Measurements from ENCODE around the gene GPHN.
"Not testable (repeated sequence)": the region's sequence is repeated elsewhere in the genome, so short reads cannot be mapped to it uniquely, and the experiment has no call there.

The GPHN gene

DNA sequence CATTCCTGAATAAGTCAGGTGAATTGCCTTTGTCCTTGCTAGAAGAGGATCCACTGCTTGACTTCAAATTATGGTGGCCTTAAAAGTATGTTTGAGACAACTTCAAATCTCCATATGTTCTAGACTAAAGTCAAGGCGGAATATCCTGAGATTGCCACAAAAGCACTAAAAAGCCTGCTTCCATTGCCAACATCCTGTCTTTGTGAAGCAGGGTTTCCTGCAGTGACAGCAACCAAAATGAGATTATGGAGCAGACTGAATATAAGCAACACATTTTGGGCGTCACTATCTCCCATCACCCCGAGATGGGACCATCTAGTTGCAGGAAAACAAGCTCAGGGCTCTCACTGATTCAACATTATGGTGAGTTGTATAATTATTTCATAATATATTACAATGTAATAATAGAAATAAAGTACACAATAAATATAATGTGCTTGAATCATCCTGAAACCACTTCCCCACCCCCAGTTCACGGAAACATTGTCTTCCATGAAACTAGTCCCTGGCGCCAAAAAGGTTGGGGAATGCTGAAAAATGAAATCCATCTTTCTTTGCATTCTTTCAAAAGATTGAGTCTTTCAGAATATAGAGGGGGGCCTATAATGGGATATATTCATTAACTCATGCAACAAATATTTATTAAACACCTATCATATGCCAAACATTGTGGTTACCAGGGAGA is 143.7 kb downstream of the GPHN start:
- in situ Hi-C loops (cut with MboI; ENCODE audit: low sequenced_read_pairs), result no loop called here

DNA sequence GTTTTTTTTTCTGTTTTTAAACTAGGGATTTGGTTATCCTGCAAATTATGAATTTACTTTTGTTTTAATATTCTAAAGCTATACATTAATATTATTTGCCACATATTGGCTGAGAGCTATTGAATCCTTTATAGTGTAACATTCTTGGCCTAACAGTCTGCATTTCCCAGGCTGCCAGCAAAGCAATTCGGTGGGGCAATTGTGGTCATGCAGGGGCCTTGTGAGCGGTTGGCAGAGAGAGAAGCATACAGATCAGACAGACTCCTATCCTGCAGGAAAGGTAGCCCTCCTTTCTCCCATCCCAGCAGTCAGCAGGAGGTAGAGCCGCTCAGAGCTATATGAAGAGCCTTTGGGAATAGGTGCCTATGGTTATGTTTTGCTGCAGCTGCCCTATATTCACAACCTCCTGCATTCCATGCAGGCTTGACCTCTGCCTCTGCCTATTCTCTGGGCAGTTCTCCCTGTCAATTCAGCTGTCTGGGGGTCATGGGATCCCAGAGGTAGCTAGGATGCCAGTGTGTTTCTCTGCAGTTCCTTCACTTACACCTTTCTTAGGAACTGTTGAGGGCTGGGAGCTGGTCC is 144.7 kb downstream of the GPHN start:
- in situ Hi-C loops (cut with MboI; ENCODE audit: low sequenced_read_pairs), result no loop called here

DNA sequence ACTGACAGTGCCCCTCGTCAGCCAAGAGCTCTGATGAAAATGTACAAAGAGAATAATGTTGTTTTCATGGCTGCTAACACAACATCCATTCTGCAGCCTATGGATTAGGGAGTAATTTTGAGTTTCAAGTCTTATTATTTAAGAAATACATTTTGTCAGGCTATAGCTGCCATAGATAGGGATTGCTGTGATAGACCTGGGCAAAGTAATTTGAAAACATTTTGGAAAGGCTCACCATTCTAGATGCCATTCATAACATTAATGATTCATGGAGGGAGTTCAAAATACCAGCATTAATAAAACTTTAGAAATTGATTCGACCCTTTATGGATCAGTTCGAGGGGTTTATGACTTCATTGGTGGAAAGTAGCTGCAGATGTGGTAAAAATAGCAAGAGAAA is 149.8 kb downstream of the GPHN start:
- in situ Hi-C loops (cut with MboI; ENCODE audit: low sequenced_read_pairs), result no loop called here

DNA sequence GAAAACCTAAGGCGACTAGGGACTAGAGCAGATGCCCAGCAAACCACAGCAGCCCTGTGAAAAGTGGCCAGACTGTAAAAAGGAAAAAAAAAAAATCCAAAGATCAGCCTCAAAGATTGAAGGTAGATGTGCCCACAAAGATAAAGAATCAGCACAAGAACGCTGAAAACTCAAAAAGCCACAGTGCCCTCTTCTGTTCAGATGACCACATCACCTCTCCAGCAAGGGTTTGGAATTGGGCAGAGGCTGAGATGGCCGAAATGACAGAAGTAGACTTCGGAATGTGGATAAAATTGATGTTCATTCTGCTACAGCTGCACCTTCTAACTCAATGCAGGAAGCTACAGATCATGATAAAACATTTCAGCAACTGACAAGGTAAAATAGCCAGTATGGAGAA is 154.4 kb downstream of the GPHN start:
- in situ Hi-C loops (cut with MboI; ENCODE audit: low sequenced_read_pairs), result no loop called here

DNA sequence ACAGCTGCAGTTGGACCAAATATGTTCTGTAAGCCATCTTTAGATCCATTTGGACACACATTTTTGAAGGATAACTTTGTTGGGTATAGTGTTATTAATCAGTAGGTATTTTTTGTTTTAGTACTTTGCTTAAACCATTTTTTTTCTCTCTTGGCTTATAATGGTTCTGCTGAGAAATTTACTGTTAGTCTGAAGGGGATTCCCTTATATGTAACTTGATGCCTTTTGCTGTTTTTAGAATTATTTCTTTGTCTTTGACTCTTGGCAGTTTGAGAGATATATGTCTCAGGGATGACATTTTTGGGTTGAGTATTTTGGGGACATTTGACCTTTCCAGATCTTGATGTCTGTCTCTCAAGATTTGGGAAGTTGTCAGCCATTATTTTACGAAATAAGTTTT is 169.8 kb downstream of the GPHN start:
- in situ Hi-C loops (cut with MboI; ENCODE audit: low sequenced_read_pairs), result no loop called here

DNA sequence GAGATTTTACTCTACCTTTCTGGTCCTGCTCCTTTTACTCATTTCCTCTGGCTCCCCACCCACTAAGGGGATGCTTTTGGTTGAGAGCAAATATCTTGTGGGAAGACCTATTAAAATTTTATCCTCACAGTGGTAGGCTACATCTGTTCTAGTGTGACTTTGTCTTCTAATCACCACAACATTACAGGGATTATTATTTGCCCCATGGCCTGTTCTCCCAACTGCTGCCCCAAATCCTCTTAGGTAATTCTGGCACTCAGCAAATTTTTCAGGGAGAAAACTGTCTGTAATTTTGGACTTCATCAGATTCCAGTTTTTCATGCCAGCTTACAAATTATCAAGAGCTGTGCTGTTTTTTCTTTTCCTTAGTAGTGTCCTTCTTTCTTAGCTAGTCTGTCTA is 172.3 kb downstream of the GPHN start:
- in situ Hi-C loops (cut with MboI; ENCODE audit: low sequenced_read_pairs), result no loop called here

DNA sequence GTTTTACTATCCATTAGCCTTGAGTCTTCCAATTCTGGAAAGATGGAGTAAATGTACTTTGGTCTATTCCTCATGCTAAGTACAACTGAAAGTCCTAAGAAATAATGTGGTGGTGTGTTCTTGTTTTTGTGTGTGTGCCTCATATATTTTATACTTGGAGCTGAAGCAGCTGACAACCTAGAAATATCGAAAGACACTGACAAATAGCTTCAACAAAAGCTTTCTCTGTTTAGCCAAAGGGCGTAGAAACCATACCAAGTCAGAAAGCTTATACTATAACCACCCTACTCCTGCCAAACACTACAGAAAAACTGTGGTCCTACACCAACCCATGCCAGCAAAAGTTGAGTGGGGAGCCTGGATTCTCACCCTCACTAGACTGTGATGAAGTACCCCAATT is 188.4 kb downstream of the GPHN start:
- in situ Hi-C loops (cut with MboI; ENCODE audit: low sequenced_read_pairs), result no loop called here

DNA sequence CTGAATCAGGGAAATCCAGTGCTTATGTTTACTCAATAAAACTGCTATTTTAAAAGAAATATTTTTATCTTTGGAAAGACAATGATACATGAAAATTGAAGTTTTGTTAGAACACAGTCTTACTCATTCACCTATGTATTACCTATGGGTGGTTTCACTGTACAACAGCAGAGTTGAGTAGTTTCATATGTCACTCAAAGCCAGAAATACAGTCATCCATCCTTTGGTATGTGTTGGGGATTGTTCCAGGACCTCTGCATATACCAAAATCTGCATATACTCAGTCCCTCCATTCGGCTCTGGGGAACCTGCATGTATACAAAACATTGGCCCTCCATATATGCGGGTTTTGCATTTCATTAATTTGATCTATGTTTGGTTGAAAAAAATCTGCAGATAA is 190.6 kb downstream of the GPHN start:
- in situ Hi-C loops (cut with MboI; ENCODE audit: low sequenced_read_pairs), result no loop called here

DNA sequence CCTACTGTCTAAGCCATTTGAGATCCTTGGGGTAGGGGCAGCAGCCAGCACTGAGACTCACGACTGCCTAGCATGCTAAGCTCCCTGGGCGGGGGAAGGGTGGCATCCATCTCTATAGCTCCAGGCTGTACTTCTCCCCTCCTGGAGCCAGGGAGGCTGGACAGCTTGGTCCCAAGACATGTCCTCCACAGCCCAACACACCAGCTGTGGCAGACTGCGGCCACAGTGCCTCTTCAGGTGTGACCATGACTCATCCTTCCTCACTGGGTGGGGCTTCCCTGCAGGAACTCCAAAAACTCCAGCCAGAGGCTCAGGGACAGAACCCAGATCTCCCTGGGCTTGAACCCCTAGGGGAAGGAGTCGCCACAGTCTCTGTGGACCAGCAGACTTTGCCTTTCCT is 193.9 kb downstream of the GPHN start:
- in situ Hi-C loops (cut with MboI; ENCODE audit: low sequenced_read_pairs), result no loop called here

DNA sequence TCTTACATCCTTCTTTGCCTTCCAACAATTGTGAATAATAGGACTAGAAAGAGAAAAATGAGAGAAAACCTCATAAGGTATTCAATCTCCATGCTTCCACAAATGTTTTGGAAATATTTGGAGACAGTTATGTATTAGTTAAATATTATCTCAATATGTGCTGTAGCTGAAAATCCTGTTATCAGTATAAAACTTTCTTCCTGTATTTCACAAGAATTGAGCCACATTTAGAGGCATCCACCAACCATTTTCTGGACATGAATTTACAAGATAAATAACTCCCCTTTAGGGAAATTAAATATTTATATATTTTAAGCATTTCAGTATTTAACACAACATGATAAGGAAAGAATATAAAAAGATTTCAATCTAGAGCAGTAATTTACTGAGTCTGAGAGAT is 200.3 kb downstream of the GPHN start:
- in situ Hi-C loops (cut with MboI; ENCODE audit: low sequenced_read_pairs), result no loop called here

DNA sequence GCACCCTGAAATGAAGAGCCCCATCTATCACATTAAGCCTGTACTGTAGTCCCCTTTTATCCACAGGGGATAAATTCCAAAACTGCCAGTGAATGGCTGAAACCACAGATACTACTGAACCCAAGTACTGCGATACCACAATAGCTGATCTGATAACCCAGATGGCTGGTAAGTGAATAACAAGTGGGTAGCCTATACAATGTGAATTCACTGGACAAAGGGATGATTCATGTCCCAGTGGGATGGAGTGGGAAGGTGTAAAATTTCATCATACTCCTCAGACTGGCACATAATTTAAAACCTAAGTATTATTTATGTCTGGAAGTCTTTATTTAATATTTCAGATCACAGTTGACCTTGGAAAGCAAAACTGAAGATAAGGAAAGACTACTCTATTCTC is 201.3 kb downstream of the GPHN start:
- in situ Hi-C loops (cut with MboI; ENCODE audit: low sequenced_read_pairs), result no loop called here

DNA sequence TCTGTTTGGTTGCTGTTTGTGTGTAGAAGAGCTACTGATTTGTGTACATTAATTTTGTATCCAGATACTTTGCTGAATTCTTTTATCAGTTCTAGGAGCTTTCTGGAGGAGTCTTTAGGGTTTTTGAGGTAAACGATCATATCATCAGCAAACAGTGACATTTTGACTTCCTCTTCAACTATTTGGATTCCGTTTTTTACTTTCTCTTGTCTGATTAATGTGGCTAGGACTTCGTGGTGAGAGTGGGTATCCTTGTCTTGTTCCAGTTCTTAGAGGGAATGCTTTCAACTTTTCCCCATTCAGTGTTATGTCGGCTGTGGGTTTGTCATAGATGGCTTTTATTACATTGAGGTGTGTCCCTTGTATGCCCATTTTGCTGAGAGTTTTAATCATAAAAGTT is 206.3 kb downstream of the GPHN start:
- in situ Hi-C loops (cut with MboI; ENCODE audit: low sequenced_read_pairs), result not testable (repeated sequence)

DNA sequence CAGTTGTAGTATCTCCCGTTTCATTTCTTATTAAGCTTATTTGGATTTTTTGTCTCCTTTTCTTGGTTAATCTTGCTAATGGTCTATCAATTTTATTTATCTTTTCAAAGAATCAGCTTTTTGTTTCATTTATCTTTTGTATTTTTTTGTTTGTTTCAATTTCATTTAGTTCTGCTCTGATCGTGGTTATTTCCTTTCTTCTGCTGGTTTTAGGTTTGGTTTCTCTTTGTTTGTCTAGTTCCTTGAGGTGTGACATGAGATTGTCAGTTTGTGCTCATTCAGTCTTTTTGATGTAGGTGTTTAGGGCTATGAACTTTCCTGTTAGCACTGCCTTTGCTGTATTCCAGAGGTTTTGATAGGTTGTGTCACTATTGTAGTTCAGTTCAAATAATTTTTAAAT is 207.4 kb downstream of the GPHN start:
- in situ Hi-C loops (cut with MboI; ENCODE audit: low sequenced_read_pairs), result not testable (repeated sequence)

DNA sequence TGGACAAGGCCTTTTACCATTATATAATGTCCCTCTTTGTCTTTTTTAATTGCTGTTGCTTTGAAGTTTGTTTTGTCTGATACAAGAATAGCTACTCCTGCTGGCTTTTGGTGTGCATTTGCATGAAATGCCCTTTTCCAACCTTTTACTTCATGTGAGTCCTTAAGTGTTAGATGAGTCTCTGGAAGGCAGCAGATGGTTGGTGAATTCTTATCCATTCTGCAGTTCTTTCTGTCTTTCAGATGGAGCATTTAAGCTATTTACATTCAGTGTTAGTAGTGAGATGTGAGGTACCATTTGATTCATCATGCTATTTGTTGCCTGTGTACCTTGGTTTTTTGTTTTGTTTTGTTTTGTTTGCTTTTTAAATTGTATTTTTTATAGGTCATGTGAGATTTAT is 208.3 kb downstream of the GPHN start:
- in situ Hi-C loops (cut with MboI; ENCODE audit: low sequenced_read_pairs), result no loop called here

DNA sequence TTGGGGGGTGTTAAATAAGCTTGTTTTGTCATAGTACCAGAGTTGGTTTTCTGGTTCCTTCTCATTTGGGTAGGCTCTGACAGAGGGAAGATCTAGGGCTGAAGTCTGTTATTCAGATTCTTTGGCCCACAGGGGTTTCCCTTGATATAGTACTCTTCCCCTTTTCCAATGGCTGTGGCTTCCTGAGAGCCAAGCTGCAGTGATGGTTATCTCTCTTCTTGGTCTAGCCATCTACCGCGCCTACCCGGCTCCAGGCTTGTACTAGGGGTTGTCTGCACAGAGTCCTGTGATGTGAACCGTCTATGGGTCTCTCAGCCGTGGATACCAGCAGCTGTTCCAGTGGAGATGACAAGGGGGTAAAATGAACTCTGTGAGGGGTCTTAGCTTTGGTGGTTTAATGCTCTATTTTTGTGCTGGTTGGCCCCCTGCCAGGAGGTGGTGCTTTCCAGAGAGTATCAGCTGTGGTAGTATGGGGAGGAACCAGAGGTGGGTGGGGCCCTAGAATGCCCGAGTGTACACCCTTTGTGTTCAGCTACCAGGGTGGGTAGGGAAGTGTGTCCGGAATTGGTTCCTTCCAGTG is 209.7 kb downstream of the GPHN start:
- in situ Hi-C loops (cut with MboI; ENCODE audit: low sequenced_read_pairs), result no loop called here

DNA sequence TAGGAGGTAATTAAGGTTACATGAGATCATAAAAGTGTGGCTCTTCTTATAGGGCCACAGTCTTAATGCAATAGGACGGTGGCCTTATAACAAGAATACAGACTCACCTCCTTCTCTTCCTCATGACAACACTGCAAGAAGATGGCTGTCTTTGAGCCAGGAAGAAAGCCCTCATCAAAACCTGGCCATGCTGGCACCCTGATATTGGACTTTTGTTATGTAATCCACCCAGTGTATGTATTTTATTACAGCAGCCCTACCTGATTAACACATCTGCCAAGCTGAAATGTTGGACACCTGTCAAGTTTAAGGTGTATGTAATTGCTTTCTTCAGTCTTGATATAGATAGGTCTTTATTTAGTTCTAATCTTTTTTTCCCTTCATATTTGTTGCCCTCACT is 217.0 kb downstream of the GPHN start:
- in situ Hi-C loops (cut with MboI; ENCODE audit: low sequenced_read_pairs), result no loop called here

DNA sequence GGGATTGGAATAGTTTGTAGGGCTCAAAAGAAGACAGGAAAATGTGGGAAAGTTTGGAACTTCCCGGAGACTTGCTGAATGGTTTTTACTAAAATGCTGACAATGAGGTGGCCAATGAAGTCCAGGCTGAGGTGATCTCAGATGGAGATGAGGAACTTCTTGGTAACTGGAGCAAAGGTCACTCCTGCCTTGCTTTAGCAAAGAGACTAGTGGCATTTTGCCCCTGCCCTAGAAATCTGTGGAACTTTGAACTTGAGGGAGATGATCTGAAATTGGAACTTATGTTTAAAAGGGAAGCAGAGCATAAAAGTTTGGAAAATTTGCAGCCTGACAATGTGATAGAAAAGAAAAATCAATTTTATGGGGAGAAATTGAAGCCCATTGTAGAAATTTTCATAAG is 223.4 kb downstream of the GPHN start:
- in situ Hi-C loops (cut with MboI; ENCODE audit: low sequenced_read_pairs), result not testable (repeated sequence)

DNA sequence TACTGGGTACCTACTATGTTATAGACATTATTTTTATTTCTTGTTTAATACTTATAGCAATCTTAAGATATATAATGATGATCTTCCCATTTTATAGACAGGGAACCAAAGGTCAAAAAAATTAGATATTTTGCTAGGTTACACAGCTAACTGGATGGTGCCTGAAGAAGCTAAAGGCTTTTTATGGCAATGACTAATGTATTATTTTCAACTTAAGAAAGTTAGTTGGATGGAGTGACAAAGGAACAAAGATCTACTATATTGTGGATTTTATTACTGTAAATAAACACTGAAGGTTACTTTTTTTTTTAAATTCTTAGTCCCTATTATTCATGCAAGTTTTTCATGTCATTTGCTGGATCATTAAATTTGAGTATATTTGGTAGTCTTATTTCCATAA is 227.9 kb downstream of the GPHN start:
- in situ Hi-C loops (cut with MboI; ENCODE audit: low sequenced_read_pairs), result no loop called here

DNA sequence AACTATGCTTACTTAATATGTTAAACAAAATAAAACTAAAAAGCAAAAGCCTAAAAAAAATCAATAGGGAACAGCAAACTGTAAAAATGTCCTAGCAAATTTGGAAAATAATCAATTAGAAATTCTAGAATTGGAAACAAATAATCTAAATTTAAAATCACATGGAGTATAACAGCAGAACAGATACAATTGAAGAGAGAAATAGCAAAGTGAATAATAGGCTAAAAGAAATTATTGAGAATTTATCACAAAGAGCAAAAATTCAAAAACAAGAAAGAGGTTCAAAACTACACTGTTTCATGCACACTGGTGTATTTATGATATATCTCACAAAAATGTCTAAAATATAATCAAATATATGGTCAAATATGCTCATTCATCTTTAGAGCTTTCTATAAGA is 231.9 kb downstream of the GPHN start:
- in situ Hi-C loops (cut with MboI; ENCODE audit: low sequenced_read_pairs), result no loop called here

DNA sequence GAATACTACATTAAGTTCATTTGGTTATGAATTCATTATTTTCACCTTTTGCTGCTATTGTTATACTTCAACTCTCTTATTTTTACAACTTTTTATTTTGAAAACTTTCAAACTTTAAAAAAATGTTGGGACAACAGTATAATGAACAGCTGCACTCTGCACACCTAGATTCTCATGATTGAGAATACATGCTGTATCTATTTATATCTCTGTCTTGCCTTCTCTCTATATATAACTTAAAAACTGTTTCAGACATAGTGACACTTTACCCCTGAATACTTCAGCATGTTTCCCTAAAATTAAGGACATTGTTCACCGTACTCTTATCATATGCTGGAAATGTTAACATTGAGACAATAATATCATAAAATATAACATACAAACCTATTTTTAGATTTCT is 237.1 kb downstream of the GPHN start:
- in situ Hi-C loops (cut with MboI; ENCODE audit: low sequenced_read_pairs), result no loop called here

DNA sequence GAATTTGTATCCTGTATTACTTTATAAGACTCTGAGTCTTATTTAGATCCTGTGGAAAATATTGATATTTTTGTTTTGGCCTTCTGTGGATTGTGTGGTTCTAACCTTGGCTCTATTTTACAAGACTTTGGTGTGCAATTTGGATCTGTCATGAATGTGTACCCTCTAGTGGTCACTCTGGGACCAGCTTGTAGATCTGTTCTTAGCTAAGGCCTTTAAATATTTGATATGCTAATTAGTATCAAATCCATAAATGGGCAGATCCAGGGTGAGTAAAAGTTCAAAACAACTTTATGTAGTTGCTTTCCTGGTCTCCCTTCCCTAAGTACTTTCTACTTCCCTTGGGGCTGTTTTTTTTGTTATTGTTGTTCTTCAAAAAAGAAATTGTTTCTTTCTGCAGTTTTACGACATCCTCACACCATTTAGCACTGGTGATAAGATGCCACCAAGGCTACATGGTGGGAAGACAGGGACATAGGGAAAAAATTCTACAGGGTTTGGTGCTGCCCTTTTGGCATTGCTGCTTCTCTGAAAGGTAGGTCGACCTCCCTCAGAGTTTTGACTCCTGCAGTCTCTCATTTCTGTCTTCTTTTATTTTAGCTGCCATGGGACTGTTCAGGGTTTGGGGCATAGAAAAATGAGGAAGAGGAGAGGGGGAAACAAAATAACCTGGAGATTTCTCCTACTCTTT is 238.5 kb downstream of the GPHN start:
- in situ Hi-C loops (cut with MboI; ENCODE audit: low sequenced_read_pairs), result no loop called here

DNA sequence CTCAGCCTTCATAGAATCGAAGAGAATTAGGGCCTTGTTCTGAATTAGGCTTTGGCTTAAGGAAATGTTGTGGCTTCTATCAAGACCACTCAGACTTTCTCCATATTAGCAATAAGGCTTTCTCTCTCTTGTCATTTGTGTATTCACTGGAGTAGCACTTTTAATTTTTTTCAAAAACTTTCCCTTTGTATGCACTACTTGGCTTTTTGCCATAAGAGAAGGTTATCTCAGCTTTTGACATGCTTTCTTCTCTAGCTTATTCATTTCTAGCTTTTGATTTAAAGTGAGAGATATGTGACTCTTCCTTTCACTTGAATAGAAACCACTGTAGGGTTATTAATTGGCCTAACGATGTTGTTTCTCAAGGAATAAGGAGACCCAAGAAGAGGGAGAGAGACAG is 244.2 kb downstream of the GPHN start:
- in situ Hi-C loops (cut with MboI; ENCODE audit: low sequenced_read_pairs), result no loop called here
